Kidney (tissue), 14 donors: ENCODE results near the gene FAT1. TPM values are rescaled to one million over a fixed set of nuclear protein-coding genes. Genes with fewer than 3 reads are reported as not detected.

Experiments used
- DNase-seq, 5 donors: peaks; one replicate each; pipeline ENCODE4 v3.0.0-alpha.2; 2013 to 2020
- FAIRE-seq: peaks from 2 replicates; lab custom pipeline; 2012; peaks lifted over from hg19 to GRCh38; lab: Jason Lieb, UNC
- H3K27ac ChIP-seq, 2 donors: one replicate each; pipeline ENCODE4 v1.7.0; 2013; ENCODE audit warnings: low read depth in 2 of 2, low read length in 2 of 2, inconsistent platforms in 1 of 2
- H3K27me3 ChIP-seq: one replicate; pipeline ENCODE4 v1.7.1; 2013; ENCODE audit warnings: low read length, inconsistent platforms; ENCODE audit not compliant: control insufficient read depth, insufficient read depth
- H3K36me3 ChIP-seq, 3 donors: one replicate each; pipeline versions ENCODE4 v1.7.0 to v1.7.1; 2013; ENCODE audit warnings: low read length in 3 of 3, control low read depth in 1 of 3, inconsistent platforms in 1 of 3; ENCODE audit not compliant: insufficient read depth in 3 of 3, control insufficient read depth in 2 of 3
- H3K4me1 ChIP-seq, 3 donors: one replicate each; pipeline versions ENCODE4 v1.7.0 to v1.7.1; 2013; ENCODE audit warnings: low read length in 3 of 3, inconsistent platforms in 1 of 3, low read depth in 1 of 3; ENCODE audit not compliant: control insufficient read depth in 2 of 3, insufficient read depth in 2 of 3
- H3K4me3 ChIP-seq, 3 donors: one replicate each; pipeline versions ENCODE4 v1.7.0 to v1.8.1; 2013; ENCODE audit warnings: low read length in 3 of 3, control low read depth in 1 of 3, inconsistent platforms in 1 of 3
- H3K9ac ChIP-seq, 3 donors: one replicate each; pipeline versions ENCODE4 v1.7.0 to v1.7.1; 2013; ENCODE audit warnings: low read length in 3 of 3, control low read depth in 1 of 3, inconsistent platforms in 1 of 3
- H3K9me3 ChIP-seq, 3 donors: one replicate each; pipeline versions ENCODE4 v1.7.0 to v1.7.1; 2013; ENCODE audit warnings: low read length in 3 of 3, control low read depth in 1 of 3, inconsistent platforms in 1 of 3; ENCODE audit not compliant: control insufficient read depth in 2 of 3, insufficient read depth in 1 of 3
- intact Hi-C: fragments of 100-400 bp; cut with DNase I; formaldehyde crosslinking; loops from one replicate; pipeline ENCODE4 v1.11.1; 2022
- polyA plus RNA-seq: library from polyadenylated mRNA; stranded (reverse); fragments of 350-450 nt; fragmentation: Illumina TruSeq; extraction: RNeasy Lipid Tissue Mini Kit (QIAGEN cat#74804); gene quantifications from one replicate; pipeline ENCODE4 v1.2.3, GENCODE V29; 2014; ENCODE audit warnings: low read depth, low replicate concordance; ENCODE audit not compliant: insufficient read depth
- total RNA-seq: library from RNA; stranded (reverse); fragmentation: NEBNext Ultra II Directional; extraction: Animal tissue kit (Norgen Biotek cat#: 25700); gene quantifications from one replicate; pipeline ENCODE4 v1.2.1, GENCODE V29; 2021
- TF ChIP-seq, protein P1 (sequence below): IDR thresholded peaks from 3 replicates; pipeline ENCODE4 v1.5.1; 2012; ENCODE audit warnings: mild to moderate bottlenecking, moderate library complexity, borderline replicate concordance; ENCODE audit not compliant: insufficient read depth; ENCODE audit errors: extremely low read depth
- donor health status: control.
- donor health status: control.
- donor health status: control.
- donor health status: control.
- donor health status: control.
- donor health status: DM: yes; HTN: yes; CAD: no.
- donor health status: Normal renal cell carcinoma (clear cell type).

The FAT1 gene
- total and polyA plus RNA-seq, 2 donors from 2014 or later, result 62.2 to 254 TPM

DNA sequence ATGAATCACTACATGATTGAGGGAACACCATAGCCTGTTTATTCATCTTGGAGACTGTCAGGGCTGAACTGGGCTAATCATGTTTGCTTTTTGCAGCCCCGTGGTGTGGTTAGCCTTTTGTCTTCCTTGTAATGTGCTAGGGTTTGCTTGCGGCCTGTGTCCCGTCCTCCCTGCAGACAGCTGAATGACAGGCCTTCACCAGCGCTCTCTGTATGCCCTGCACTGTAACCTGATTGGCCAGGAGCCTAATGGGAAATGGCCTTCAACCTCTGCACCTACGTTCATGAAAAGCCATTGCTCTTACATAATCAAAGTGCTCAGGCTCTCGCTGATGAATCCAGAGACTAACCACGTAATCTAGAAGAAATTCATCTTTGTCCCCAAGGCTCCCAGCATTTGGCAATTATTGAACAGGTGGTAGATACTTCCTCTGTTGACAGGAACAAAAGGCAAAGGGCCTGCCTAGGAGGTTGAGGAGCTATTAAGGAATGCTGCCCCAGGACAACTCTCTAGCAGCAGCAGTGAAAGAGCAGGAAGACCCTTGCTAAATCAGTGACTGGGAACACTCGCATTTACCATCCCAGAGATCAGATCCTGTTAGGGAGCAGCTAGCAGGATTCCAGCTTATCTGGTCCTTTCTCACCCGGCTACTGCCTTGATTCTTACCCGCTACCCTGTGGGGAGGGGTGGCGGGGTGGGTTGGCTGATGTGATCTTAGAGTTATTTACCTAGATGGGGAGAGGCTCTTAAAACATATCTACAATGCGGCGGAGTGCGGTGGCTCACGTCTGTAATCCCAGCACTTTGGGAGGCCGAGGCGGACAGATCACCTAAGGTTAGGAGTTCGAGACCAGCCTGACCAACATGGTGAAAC lies 42.3 kb upstream of the FAT1 start:
- Histone ChIP-seq H3K4me3 (peak overlapping the region in 1 of 3 donors; percentile 8), H3K4me1 (peaks cover 0 to 12% (median 5%) of the 10 kb centered on the region in 3 donors), H3K36me3 (no peaks in the 10 kb centered on the region), H3K9me3 (no peaks in the 10 kb centered on the region), H3K9ac (no peak overlapping the region), H3K27me3 (no peaks in the 10 kb centered on the region), H3K27ac (peak overlapping the region in 1 of 2 donors; percentile 53)
- FAIRE-seq, result peak; percentile 13
- TF ChIP-seq, protein P1, sequence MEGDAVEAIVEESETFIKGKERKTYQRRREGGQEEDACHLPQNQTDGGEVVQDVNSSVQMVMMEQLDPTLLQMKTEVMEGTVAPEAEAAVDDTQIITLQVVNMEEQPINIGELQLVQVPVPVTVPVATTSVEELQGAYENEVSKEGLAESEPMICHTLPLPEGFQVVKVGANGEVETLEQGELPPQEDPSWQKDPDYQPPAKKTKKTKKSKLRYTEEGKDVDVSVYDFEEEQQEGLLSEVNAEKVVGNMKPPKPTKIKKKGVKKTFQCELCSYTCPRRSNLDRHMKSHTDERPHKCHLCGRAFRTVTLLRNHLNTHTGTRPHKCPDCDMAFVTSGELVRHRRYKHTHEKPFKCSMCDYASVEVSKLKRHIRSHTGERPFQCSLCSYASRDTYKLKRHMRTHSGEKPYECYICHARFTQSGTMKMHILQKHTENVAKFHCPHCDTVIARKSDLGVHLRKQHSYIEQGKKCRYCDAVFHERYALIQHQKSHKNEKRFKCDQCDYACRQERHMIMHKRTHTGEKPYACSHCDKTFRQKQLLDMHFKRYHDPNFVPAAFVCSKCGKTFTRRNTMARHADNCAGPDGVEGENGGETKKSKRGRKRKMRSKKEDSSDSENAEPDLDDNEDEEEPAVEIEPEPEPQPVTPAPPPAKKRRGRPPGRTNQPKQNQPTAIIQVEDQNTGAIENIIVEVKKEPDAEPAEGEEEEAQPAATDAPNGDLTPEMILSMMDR, result no peak
- intact Hi-C loops, result no loop called here
- DNase-seq, result no peak

DNA sequence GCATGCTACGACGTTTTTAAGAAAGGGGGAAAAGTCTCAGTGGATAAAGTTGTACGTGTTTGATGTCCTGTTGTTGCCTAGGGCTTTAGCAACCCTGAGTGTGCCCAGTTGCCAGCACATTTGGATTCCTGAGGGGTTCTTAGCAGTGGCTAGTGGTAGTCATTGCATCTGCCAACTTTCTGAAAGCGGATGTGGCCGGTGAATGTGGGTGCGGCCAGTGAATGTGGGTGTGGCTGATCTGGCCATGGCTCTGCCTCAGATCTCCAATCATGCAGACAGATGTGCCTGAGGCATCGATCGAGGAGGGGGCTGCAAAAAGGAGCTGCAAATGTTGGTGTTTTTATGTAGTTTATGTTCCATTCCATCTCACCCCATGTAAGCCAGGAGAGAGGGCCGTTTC lies 41.5 kb upstream of the FAT1 start:
- TF ChIP-seq, protein P1, result no peak
- no peak overlapping the region for H3K9ac ChIP-seq
- no peak for FAIRE-seq
- H3K27ac ChIP-seq, result peak overlapping the region in 1 of 2 donors; percentile 53
- peak in 4 of 5 donors; percentile 39 to 56 (median 52) for DNase-seq
- intact Hi-C loops, result no loop called here
- no peaks in the 10 kb centered on the region for H3K9me3 ChIP-seq
- H3K36me3 ChIP-seq, result no peaks in the 10 kb centered on the region
- H3K4me3 ChIP-seq, result no peak overlapping the region
- no peaks in the 10 kb centered on the region for H3K27me3 ChIP-seq
- H3K4me1 ChIP-seq, result peaks cover 0 to 12% (median 5%) of the 10 kb centered on the region in 3 donors

DNA sequence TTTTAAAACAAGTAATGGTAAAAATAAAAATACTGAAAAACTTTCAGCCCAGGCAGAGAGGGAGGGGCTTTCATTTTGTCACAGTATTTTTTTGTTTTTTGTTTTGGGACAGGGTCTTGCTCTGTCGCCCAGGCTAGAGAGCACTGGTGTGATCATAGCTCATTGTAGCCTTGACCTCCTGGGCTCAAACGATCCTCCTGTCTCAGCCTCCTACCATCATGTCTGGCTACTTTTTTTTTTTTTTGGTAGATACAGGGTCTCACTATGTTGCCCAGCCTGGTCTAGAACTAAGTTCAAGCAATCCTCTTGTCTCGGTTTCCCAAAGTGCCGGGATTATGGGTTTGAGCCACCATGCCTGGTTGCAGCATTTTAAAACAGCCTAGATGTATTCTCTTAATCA lies 40.8 kb upstream of the FAT1 start:
- Histone ChIP-seq H3K9me3 (no peaks in the 10 kb centered on the region), H3K9ac (no peak overlapping the region), H3K36me3 (no peaks in the 10 kb centered on the region), H3K4me1 (peaks cover 0 to 12% (median 5%) of the 10 kb centered on the region in 3 donors), H3K27ac (no peak overlapping the region), H3K4me3 (no peak overlapping the region), H3K27me3 (no peaks in the 10 kb centered on the region)
- FAIRE-seq (no peak), DNase-seq (no peak)
- TF ChIP-seq, protein P1, result no peak
- intact Hi-C loops, result no loop called here
